Neural cell (in vitro differentiated cells): ENCODE results near the gene TMEM40. TPM values are rescaled to one million over a fixed set of nuclear protein-coding genes. Genes with fewer than 3 reads are reported as not detected.

ENCODE experiments used
- H2AFZ ChIP-seq: fragments of 200-600, 300-800 bp; sonication (generic), shearing (Covaris generic); 2 replicates; pipeline ENCODE4 v1.6.0; 2014; ENCODE audit warnings: low read depth, mild to moderate bottlenecking, antibody characterized with exemption, low read length, moderate library complexity
- H3F3A ChIP-seq: fragments of 200-600 bp; shearing (Covaris generic); 2 replicates; pipeline ENCODE4 v1.6.1; 2016; ENCODE audit warnings: mild to moderate bottlenecking, moderate library complexity, mixed read lengths, antibody characterized with exemption, low read length; ENCODE audit not compliant: insufficient read depth, poor library complexity, severe bottlenecking
- H3K27ac ChIP-seq: fragments of 200-600, 300-800 bp; sonication (generic), shearing (Covaris generic); 2 replicates; pipeline ENCODE4 v1.5.1; 2014; ENCODE audit warnings: mild to moderate bottlenecking, low read length, moderate library complexity
- H3K27me3 ChIP-seq: fragments of 300-800, 200-600 bp; sonication (generic), shearing (Covaris generic); 2 replicates; pipeline ENCODE4 v1.6.0; 2014; ENCODE audit warnings: mild to moderate bottlenecking, low read depth, low read length, moderate library complexity; ENCODE audit not compliant: insufficient read depth
- H3K36me3 ChIP-seq: fragments of 300-800, 200-600 bp; sonication (generic), shearing (Covaris generic); 2 replicates; pipeline ENCODE4 v1.5.1; 2014; ENCODE audit warnings: mild to moderate bottlenecking, antibody characterized with exemption, low read length, moderate library complexity; ENCODE audit not compliant: insufficient read depth
- H3K4me2 ChIP-seq: fragments of 300-800, 200-600 bp; sonication (generic), shearing (Covaris generic); 2 replicates; pipeline ENCODE4 v1.6.0; 2014; ENCODE audit warnings: mild to moderate bottlenecking, low read length
- H3K4me3 ChIP-seq: fragments of 300-800, 200-600 bp; sonication (generic), shearing (Covaris generic); 2 replicates; pipeline ENCODE4 v1.5.1; 2014; ENCODE audit warnings: mild to moderate bottlenecking, low read length, moderate library complexity
- H3K79me2 ChIP-seq: fragments of 200-600 bp; shearing (Covaris generic); replicated peaks from 2 replicates; pipeline ENCODE4 v1.6.0; 2014; ENCODE audit warnings: mild to moderate bottlenecking, low read length, moderate library complexity; ENCODE audit not compliant: insufficient read depth
- H3K9ac ChIP-seq: fragments of 300-800, 200-600 bp; sonication (generic), shearing (Covaris generic); 2 replicates; pipeline ENCODE4 v1.6.1; 2016; ENCODE audit warnings: mild to moderate bottlenecking, low read length, mixed read lengths
- H3K9me2 ChIP-seq: fragments of 200-600 bp; shearing (Covaris generic); 2 replicates; pipeline ENCODE4 v1.6.1; 2016; ENCODE audit warnings: mild to moderate bottlenecking, low read length, mixed read lengths; ENCODE audit not compliant: insufficient read depth
- H3K9me3 ChIP-seq: fragments of 200-600, 300-800 bp; sonication (generic), shearing (Covaris generic); 2 replicates; pipeline ENCODE4 v1.6.1; 2016; ENCODE audit warnings: mild to moderate bottlenecking, mixed run types, low read length, moderate library complexity, mixed read lengths
- H4K20me1 ChIP-seq: fragments of 200-600 bp; shearing (Covaris generic); 2 replicates; pipeline ENCODE4 v1.6.1; 2016; ENCODE audit warnings: mild to moderate bottlenecking, mixed run types; ENCODE audit not compliant: insufficient read depth
- EP300 ChIP-seq: fragments of 450-650 bp; conservative IDR thresholded peaks from 2 replicates; pipeline ENCODE4 v1.6.1; 2014; ENCODE audit warnings: antibody characterized with exemption, mild to moderate bottlenecking, moderate library complexity; ENCODE audit not compliant: poor library complexity, severe bottlenecking
- EZH2 ChIP-seq: fragments of 200-600, 300-800 bp; shearing (Covaris generic), sonication (generic); IDR thresholded peaks from 2 replicates; pipeline ENCODE4 v1.6.1; 2014; ENCODE audit warnings: antibody characterized with exemption, low read length, borderline replicate concordance, mild to moderate bottlenecking; ENCODE audit not compliant: insufficient read depth, poor library complexity, severe bottlenecking
- MXI1 ChIP-seq: fragments of 450-650 bp; conservative IDR thresholded peaks from 2 replicates; pipeline ENCODE4 v1.6.1; 2014; ENCODE audit warnings: antibody characterized with exemption, mild to moderate bottlenecking; ENCODE audit not compliant: poor library complexity, severe bottlenecking
- POLR2AphosphoS5 ChIP-seq: IDR thresholded peaks from 2 replicates; pipeline ENCODE4 v1.6.1; 2012
- RAD21 ChIP-seq: fragments of 450-650 bp; conservative IDR thresholded peaks from 2 replicates; pipeline ENCODE4 v1.6.1; 2014; ENCODE audit warnings: antibody characterized with exemption, mild to moderate bottlenecking, moderate library complexity
- SMC3 ChIP-seq: fragments of 450-650 bp; conservative IDR thresholded peaks from 2 replicates; pipeline ENCODE4 v1.6.1; 2014; ENCODE audit warnings: antibody characterized with exemption, mild to moderate bottlenecking, moderate library complexity; ENCODE audit not compliant: poor library complexity
- TAF1 ChIP-seq: IDR thresholded peaks from 2 replicates; pipeline ENCODE4 v1.6.1; 2012; ENCODE audit warnings: low read depth
- polyA plus RNA-seq: library from polyadenylated mRNA; depleted of rRNA; stranded (reverse); fragments of >200 nt; gene quantifications from 2 replicates; pipeline ENCODE4 v1.2.3, GENCODE V29; 2014
- TF ChIP-seq, protein P1 (sequence below): IDR thresholded peaks from 2 replicates; pipeline ENCODE4 v1.6.1; 2012; ENCODE audit warnings: borderline replicate concordance
- TF ChIP-seq, protein P2 (sequence below): fragments of 450-650 bp; IDR thresholded peaks from 2 replicates; pipeline ENCODE4 v1.5.1; 2014; ENCODE audit warnings: antibody characterized with exemption, mild to moderate bottlenecking, moderate library complexity; ENCODE audit not compliant: poor library complexity, severe bottlenecking

The TMEM40 gene
- polyA plus RNA-seq, 1 donor from 2014 or later = not detected

DNA sequence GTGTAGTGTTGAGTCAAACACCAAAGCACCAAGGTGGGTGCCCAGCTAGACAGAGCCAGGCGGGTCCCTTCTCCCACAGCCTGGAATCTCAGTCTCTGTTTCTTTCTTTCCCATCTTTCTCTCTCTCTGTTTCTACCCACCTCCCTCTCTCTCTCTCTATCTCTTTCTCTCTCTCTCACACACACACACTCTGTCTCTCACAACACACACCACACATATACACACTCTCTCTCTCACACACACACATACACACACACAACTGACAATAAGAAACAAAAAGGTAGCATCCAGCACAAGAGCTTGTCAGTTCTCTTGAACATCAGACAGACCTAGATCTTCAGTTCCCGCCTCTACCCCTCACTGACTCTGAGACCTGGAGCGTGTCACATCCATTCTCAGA, 2.4 kb downstream of the TMEM40 start:
- Histone ChIP-seq H3K27ac (no peak overlapping the region), H2AFZ (no peak overlapping the region)

DNA sequence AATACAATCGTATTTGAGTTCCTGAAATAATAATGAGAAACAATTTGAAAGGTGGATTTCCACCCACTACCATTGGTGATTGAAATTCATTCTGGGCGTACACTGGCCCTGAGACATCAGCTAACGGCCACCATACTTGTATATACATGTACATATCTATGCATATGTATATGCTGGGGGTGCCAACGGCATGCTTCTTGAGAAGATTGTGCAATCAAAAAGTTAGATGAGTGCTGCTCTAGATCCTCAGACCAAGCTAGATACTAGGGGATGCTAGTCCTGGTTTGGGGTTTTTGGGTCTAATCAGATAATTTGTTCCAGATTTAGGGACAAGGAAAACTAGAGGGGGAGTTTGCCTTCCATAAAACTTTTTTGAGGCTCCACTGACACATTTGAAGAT, 2.9 kb downstream of the TMEM40 start:
- no peak overlapping the region for H3K27ac ChIP-seq
- H3K79me2 ChIP-seq = no peaks in the 10 kb centered on the region
- no peak overlapping the region for H3K4me2 ChIP-seq
- no peak overlapping the region for H3K9ac ChIP-seq
- no peaks in the 10 kb centered on the region for H3F3A ChIP-seq
- H3K27me3 ChIP-seq = no peaks in the 10 kb centered on the region
- H3K9me2 ChIP-seq = no peaks in the 10 kb centered on the region
- H3K9me3 ChIP-seq = no peaks in the 10 kb centered on the region
- no peak for TF ChIP-seq MXI1
- no peak for TF ChIP-seq POLR2AphosphoS5
- TF ChIP-seq, protein P1, sequence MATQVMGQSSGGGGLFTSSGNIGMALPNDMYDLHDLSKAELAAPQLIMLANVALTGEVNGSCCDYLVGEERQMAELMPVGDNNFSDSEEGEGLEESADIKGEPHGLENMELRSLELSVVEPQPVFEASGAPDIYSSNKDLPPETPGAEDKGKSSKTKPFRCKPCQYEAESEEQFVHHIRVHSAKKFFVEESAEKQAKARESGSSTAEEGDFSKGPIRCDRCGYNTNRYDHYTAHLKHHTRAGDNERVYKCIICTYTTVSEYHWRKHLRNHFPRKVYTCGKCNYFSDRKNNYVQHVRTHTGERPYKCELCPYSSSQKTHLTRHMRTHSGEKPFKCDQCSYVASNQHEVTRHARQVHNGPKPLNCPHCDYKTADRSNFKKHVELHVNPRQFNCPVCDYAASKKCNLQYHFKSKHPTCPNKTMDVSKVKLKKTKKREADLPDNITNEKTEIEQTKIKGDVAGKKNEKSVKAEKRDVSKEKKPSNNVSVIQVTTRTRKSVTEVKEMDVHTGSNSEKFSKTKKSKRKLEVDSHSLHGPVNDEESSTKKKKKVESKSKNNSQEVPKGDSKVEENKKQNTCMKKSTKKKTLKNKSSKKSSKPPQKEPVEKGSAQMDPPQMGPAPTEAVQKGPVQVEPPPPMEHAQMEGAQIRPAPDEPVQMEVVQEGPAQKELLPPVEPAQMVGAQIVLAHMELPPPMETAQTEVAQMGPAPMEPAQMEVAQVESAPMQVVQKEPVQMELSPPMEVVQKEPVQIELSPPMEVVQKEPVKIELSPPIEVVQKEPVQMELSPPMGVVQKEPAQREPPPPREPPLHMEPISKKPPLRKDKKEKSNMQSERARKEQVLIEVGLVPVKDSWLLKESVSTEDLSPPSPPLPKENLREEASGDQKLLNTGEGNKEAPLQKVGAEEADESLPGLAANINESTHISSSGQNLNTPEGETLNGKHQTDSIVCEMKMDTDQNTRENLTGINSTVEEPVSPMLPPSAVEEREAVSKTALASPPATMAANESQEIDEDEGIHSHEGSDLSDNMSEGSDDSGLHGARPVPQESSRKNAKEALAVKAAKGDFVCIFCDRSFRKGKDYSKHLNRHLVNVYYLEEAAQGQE = no peak
- TF ChIP-seq RAD21 = no peak
- TF ChIP-seq, protein P2, sequence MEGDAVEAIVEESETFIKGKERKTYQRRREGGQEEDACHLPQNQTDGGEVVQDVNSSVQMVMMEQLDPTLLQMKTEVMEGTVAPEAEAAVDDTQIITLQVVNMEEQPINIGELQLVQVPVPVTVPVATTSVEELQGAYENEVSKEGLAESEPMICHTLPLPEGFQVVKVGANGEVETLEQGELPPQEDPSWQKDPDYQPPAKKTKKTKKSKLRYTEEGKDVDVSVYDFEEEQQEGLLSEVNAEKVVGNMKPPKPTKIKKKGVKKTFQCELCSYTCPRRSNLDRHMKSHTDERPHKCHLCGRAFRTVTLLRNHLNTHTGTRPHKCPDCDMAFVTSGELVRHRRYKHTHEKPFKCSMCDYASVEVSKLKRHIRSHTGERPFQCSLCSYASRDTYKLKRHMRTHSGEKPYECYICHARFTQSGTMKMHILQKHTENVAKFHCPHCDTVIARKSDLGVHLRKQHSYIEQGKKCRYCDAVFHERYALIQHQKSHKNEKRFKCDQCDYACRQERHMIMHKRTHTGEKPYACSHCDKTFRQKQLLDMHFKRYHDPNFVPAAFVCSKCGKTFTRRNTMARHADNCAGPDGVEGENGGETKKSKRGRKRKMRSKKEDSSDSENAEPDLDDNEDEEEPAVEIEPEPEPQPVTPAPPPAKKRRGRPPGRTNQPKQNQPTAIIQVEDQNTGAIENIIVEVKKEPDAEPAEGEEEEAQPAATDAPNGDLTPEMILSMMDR = no peak
- TF ChIP-seq EZH2 = no peak
- no peak for TF ChIP-seq TAF1
- no peak for TF ChIP-seq EP300
- no peak for TF ChIP-seq SMC3
- no peaks in the 10 kb centered on the region for H3K36me3 ChIP-seq
- H2AFZ ChIP-seq = no peak overlapping the region
- no peaks in the 10 kb centered on the region for H4K20me1 ChIP-seq
- H3K4me3 ChIP-seq = no peak overlapping the region

More for the DNA sequence above, 2.4 kb downstream of the TMEM40 start:
- H3K4me2 ChIP-seq = no peak overlapping the region
- H3K36me3 ChIP-seq = no peaks in the 10 kb centered on the region
- no peak for TF ChIP-seq MXI1
- no peak for TF ChIP-seq TAF1
- no peak for TF ChIP-seq EP300
- no peak for TF ChIP-seq EZH2
- no peak for TF ChIP-seq POLR2AphosphoS5
- TF ChIP-seq, protein P2 = no peak
- no peak overlapping the region for H3K4me3 ChIP-seq
- H3K9me2 ChIP-seq = no peaks in the 10 kb centered on the region
- H3F3A ChIP-seq = no peaks in the 10 kb centered on the region
- no peaks in the 10 kb centered on the region for H4K20me1 ChIP-seq
- H3K9me3 ChIP-seq = no peaks in the 10 kb centered on the region
- no peaks in the 10 kb centered on the region for H3K27me3 ChIP-seq
- no peaks in the 10 kb centered on the region for H3K79me2 ChIP-seq
- H3K9ac ChIP-seq = no peak overlapping the region
